Hair follicular keratinocyte (primary cell): Measurements from ENCODE around the gene MARK2. TPM values are rescaled to one million over a fixed set of nuclear protein-coding genes. Genes with fewer than 3 reads are reported as not detected.

ENCODE experiments used
- total RNA-seq: library from RNA; depleted of rRNA; stranded (reverse); fragments of >200 nt; gene quantifications from 2 replicates; pipeline ENCODE4 v1.2.3, GENCODE V29; 2015

Gene MARK2
- total RNA-seq: 31.7 and 33.3 TPM in 2 replicates

GRCh38 chr11:63838678-63839507 is at the start of gene MARK2:
TSS of gene MARK2 (plus strand) at chr11:63839110. CDS start at chr11:63839507, 397 bp downstream.

GRCh38 chr11:63813035-63813562 is 25.8 kb upstream of the MARK2 start, which contains the start of gene SPINDOC:
TSS of gene SPINDOC (plus strand) at chr11:63813456. CDS start at chr11:63813687, 231 bp downstream.

GRCh38 chr11:63916837-63917691 is 78.2 kb downstream of the MARK2 start, which contains the start of gene RCOR2:
TSS of gene RCOR2 (minus strand) at chr11:63917164. CDS start at chr11:63916456, 708 bp downstream.

GRCh38 chr11:63938479-63939396 is 99.8 kb downstream of the MARK2 start, which contains the start of gene NAA40:
TSS of gene NAA40 (plus strand) at chr11:63939002. CDS start at chr11:63939097, 95 bp downstream.

Other genes starting within 250 kb of the MARK2 start
- gene PLAAT3, start 224.7 kb upstream of the MARK2 start, total RNA-seq: 0.34 TPM in 1 of 2 replicates, not detected in the other
- 36.1 and 49.7 TPM in 2 replicates for gene ATL3, start 167.7 kb upstream of the MARK2 start, total RNA-seq
- 46.2 and 58.2 TPM in 2 replicates for gene RTN3, start 157.6 kb upstream of the MARK2 start, total RNA-seq
- 4.1 and 4.9 TPM in 2 replicates for gene ZFTA, start 70.3 kb upstream of the MARK2 start, total RNA-seq
- 18.1 and 19.2 TPM in 2 replicates for gene SPINDOC, start 25.7 kb upstream of the MARK2 start, total RNA-seq
- gene RCOR2, start 78.1 kb downstream of the MARK2 start, total RNA-seq: 0.23 and 0.34 TPM in 2 replicates
- 6.9 and 7.3 TPM in 2 replicates for gene NAA40, start 99.9 kb downstream of the MARK2 start, total RNA-seq
- 536 and 589 TPM in 2 replicates for gene COX8A, start 135.5 kb downstream of the MARK2 start, total RNA-seq
- gene OTUB1, start 147.3 kb downstream of the MARK2 start, total RNA-seq: 121 and 139 TPM in 2 replicates
- gene FLRT1, start 196.8 kb downstream of the MARK2 start, total RNA-seq: under 0.01 and 0.04 TPM in 2 replicates